Lower leg skin (tissue), 4 donors: Measurements from ENCODE around the gene NR3C2. TPM values are rescaled to one million over a fixed set of nuclear protein-coding genes. Genes with fewer than 3 reads are reported as not detected.

Experiments used
- DNase-seq, 2 donors: peaks; one replicate each; pipeline ENCODE4 v3.0.0-alpha.2; 2019; ENCODE audit warnings: low spot score in 2 of 2
- H3K4me3 ChIP-seq: fragments of 200-600 bp; sonication (generic); 2 replicates; pipeline ENCODE4 v1.5.1; 2017; ENCODE audit warnings: mild to moderate bottlenecking, low read depth; ENCODE audit not compliant: poor library complexity, severe bottlenecking
- CTCF ChIP-seq, 3 donors: fragments of 450-650 bp; IDR thresholded peaks; one replicate each; pipeline ENCODE4 v1.5.1; 2016; ENCODE audit warnings: antibody characterized with exemption in 3 of 3, mild to moderate bottlenecking in 3 of 3, moderate library complexity in 2 of 3
- POLR2A ChIP-seq, 2 donors: fragments of 450-650 bp; IDR thresholded peaks; one replicate each; pipeline ENCODE4 v1.6.1; 2016 to 2017; ENCODE audit warnings: antibody characterized with exemption in 2 of 2, mild to moderate bottlenecking in 1 of 2, moderate library complexity in 1 of 2
- WGBS, 2 donors: methylation state at CpG; one replicate each; pipeline ENCODE4 v1.1.5; 2018; 5-methylcytosine and 5-hydroxymethylcytosine counted together
- intact Hi-C: fragments of 100-400 bp; cut with DNase I; formaldehyde crosslinking; loops from one replicate; pipeline ENCODE4 v1.15.0; 2023; ENCODE audit warnings: low total_unique reads
- total RNA-seq, 4 donors: library from RNA; depleted of rRNA; stranded (reverse); fragments of >200 nt; gene quantifications; one replicate each; pipeline ENCODE4 v1.1.0, GENCODE V29; 2016

NR3C2 gene
- total RNA-seq, 4 donors from 2014 or later: 9.7 to 21.3 (median 10.6) TPM

- 8 to 12% methylated on average over 1 of the region's 1 CpG for WGBS, 2 donors
- intact Hi-C loops: no loop called here
Measured at GRCh38 chr4:148270630-148271029, 171.6 kb downstream of the NR3C2 start.

GRCh38 chr4:148268835-148269234, 173.4 kb downstream of the NR3C2 start:
- DNase-seq: no peak
- no peak for TF ChIP-seq POLR2A (IDR thresholded peaks at IDR 0.05)
- TF ChIP-seq CTCF (IDR thresholded peaks at IDR 0.05): no peak
- 78 to 82% methylated on average over 3 of the region's 3 CpGs for WGBS, 2 donors
- H3K4me3 ChIP-seq: no peak overlapping the region
- intact Hi-C loops: no loop called here

More at GRCh38 chr4:148270630-148271029, 171.6 kb downstream of the NR3C2 start:
- TF ChIP-seq CTCF (IDR thresholded peaks at IDR 0.05): no peak
- no peak for TF ChIP-seq POLR2A (IDR thresholded peaks at IDR 0.05)
- no peak for DNase-seq
- no peak overlapping the region for H3K4me3 ChIP-seq

GRCh38 chr4:148266921-148267320, 175.3 kb downstream of the NR3C2 start:
- WGBS, 2 donors: 48 to 50% methylated on average over 2 of the region's 2 CpGs

GRCh38 chr4:148266240-148266639, 176.0 kb downstream of the NR3C2 start:
- 97% methylated on average over 7 of the region's 7 CpGs for WGBS, 2 donors
- no peak overlapping the region for H3K4me3 ChIP-seq
- no peak for DNase-seq
- intact Hi-C loops: no loop called here
- TF ChIP-seq CTCF (IDR thresholded peaks at IDR 0.05): no peak

More at GRCh38 chr4:148266921-148267320, 175.3 kb downstream of the NR3C2 start:
- intact Hi-C loops: no loop called here
- no peak overlapping the region for H3K4me3 ChIP-seq
- no peak for DNase-seq
- no peak for TF ChIP-seq CTCF (IDR thresholded peaks at IDR 0.05)
- no peak for TF ChIP-seq POLR2A (IDR thresholded peaks at IDR 0.05)

- intact Hi-C loops: no loop called here
- TF ChIP-seq CTCF (IDR thresholded peaks at IDR 0.05) (no peak), POLR2A (IDR thresholded peaks at IDR 0.05) (no peak)
Measured at GRCh38 chr4:148265627-148266026, 176.6 kb downstream of the NR3C2 start.

GRCh38 chr4:148263802-148264201, 178.4 kb downstream of the NR3C2 start:
- intact Hi-C loops: no loop called here
- WGBS, 2 donors: 84 to 93% methylated on average over 2 of the region's 2 CpGs
- no peak for DNase-seq
- TF ChIP-seq CTCF (IDR thresholded peaks at IDR 0.05): no peak
- TF ChIP-seq POLR2A (IDR thresholded peaks at IDR 0.05): no peak
- H3K4me3 ChIP-seq: no peak overlapping the region

More at GRCh38 chr4:148265627-148266026, 176.6 kb downstream of the NR3C2 start:
- WGBS, 2 donors: 94 to 97% methylated on average over 5 of the region's 5 CpGs
- H3K4me3 ChIP-seq: no peak overlapping the region
- no peak for DNase-seq
